ENCODE data around the gene NPTN.

NPTN gene

GRCh38 chr15:73632670-73633058, 525 bp downstream of the NPTN start:
- DNase-seq (ENCODE audit: low read depth in 2 of 2), result no peak

GRCh38 chr15:73631915-73632669, 1.1 kb downstream of the NPTN start:
- DNase-seq (ENCODE audit: low read depth in 2 of 2), result no peak

GRCh38 chr15:73630921-73631362, 2.2 kb downstream of the NPTN start:
- no peak for DNase-seq (ENCODE audit: low read depth in 2 of 2)

GRCh38 chr15:73629798-73630429, 3.3 kb downstream of the NPTN start:
- no peak for DNase-seq (ENCODE audit: low read depth in 2 of 2)

GRCh38 chr15:73628976-73629797, 4.0 kb downstream of the NPTN start:
- DNase-seq (ENCODE audit: low read depth in 2 of 2), result no peak

- no peak for DNase-seq (ENCODE audit: low read depth in 2 of 2)
These were observed 5.1 kb downstream of the NPTN start for GRCh38 chr15:73628102-73628501.

GRCh38 chr15:73626072-73626471, 7.1 kb downstream of the NPTN start:
- DNase-seq (ENCODE audit: low read depth in 2 of 2), result no peak

GRCh38 chr15:73624530-73624929, 8.7 kb downstream of the NPTN start:
- no peak for DNase-seq (ENCODE audit: low read depth in 2 of 2)

GRCh38 chr15:73621286-73621826, 11.8 kb downstream of the NPTN start:
- DNase-seq (ENCODE audit: low read depth in 2 of 2), result no peak

GRCh38 chr15:73620078-73620477, 13.1 kb downstream of the NPTN start:
- no peak for DNase-seq (ENCODE audit: low read depth in 2 of 2)

GRCh38 chr15:73617913-73618312, 15.3 kb downstream of the NPTN start:
- DNase-seq (ENCODE audit: low read depth in 2 of 2), result no peak

- no peak for DNase-seq (ENCODE audit: low read depth in 2 of 2)
These were observed 15.8 kb downstream of the NPTN start for GRCh38 chr15:73617301-73617831.

- DNase-seq (ENCODE audit: low read depth in 2 of 2), result no peak
These were observed 24.2 kb downstream of the NPTN start for GRCh38 chr15:73608941-73609340.

- no peak for DNase-seq (ENCODE audit: low read depth in 2 of 2)
These were observed 24.7 kb downstream of the NPTN start for GRCh38 chr15:73608475-73608874.

- no peak for DNase-seq (ENCODE audit: low read depth in 2 of 2)
These were observed 25.3 kb downstream of the NPTN start for GRCh38 chr15:73607843-73608242.

- no peak for DNase-seq (ENCODE audit: low read depth in 2 of 2)
These were observed 25.8 kb downstream of the NPTN start for GRCh38 chr15:73607405-73607804.

- DNase-seq (ENCODE audit: low read depth in 2 of 2), result no peak
These were observed 27.3 kb downstream of the NPTN start for GRCh38 chr15:73605759-73606436.

GRCh38 chr15:73604477-73604876, 28.7 kb downstream of the NPTN start:
- DNase-seq (ENCODE audit: low read depth in 2 of 2), result no peak

- DNase-seq (ENCODE audit: low read depth in 2 of 2), result no peak
These were observed 30.2 kb downstream of the NPTN start for GRCh38 chr15:73602992-73603391.

- no peak for DNase-seq (ENCODE audit: low read depth in 2 of 2)
These were observed 30.7 kb downstream of the NPTN start for GRCh38 chr15:73602446-73602843.
